Fibroblast of lung (primary cell): ENCODE results near the gene SULF2. TPM values are rescaled to one million over a fixed set of nuclear protein-coding genes. Genes with fewer than 3 reads are reported as not detected.
A peak's percentile ranks its signal among the peaks of the same experiment; 100 is the strongest.
"Not testable (repeated sequence)": the region's sequence is repeated elsewhere in the genome, so short reads cannot be mapped to it uniquely, and the experiment has no call there.

ENCODE experiments used
- DNase-seq, 2 donors: peaks; one replicate each; pipeline versions ENCODE4 v3.0.0 to v3.0.0-alpha.2; 2010; ENCODE audit warnings: low read depth in 2 of 2
- H2AFZ ChIP-seq: 2 replicates; pipeline ENCODE4 v1.5.1; 2012; ENCODE audit warnings: low read length, control low read depth, inconsistent platforms
- H3K27ac ChIP-seq: 2 replicates; pipeline ENCODE4 v1.5.1; 2011; ENCODE audit warnings: low read length, control low read depth; ENCODE audit not compliant: insufficient read depth
- H3K27me3 ChIP-seq: 2 replicates; pipeline ENCODE4 v1.5.1; 2011; ENCODE audit warnings: mild to moderate bottlenecking, low read length; ENCODE audit not compliant: control insufficient read depth, insufficient read depth
- H3K36me3 ChIP-seq: 2 replicates; pipeline ENCODE4 v1.5.1; 2011; ENCODE audit warnings: low read length; ENCODE audit not compliant: control insufficient read depth, insufficient read depth
- H3K4me1 ChIP-seq: 2 replicates; pipeline ENCODE4 v1.5.1; 2011; ENCODE audit warnings: low read length; ENCODE audit not compliant: control insufficient read depth, insufficient read depth; ENCODE audit errors: extremely low read depth
- H3K4me2 ChIP-seq: 2 replicates; pipeline ENCODE4 v1.5.1; 2011; ENCODE audit warnings: low read length, control low read depth; ENCODE audit not compliant: insufficient read depth; ENCODE audit errors: extremely low read depth
- H3K4me3 ChIP-seq, 4 experiments: fragments of 200-600 bp in 1 of 4; sonication (generic) in 1 of 4; replicated peaks in 1 of 4; 2 replicates each; pipeline ENCODE4 v1.5.1; 2011 to 2016; ENCODE audit warnings: low read length in 4 of 4, low read depth in 3 of 4, mild to moderate bottlenecking in 3 of 4, control low read depth in 2 of 4, inconsistent platforms in 1 of 4, mixed read lengths in 1 of 4; ENCODE audit not compliant: insufficient read depth in 1 of 4; ENCODE audit errors: control extremely low read depth in 1 of 4
- H3K79me2 ChIP-seq: 2 replicates; pipeline ENCODE4 v1.5.1; 2012; ENCODE audit warnings: mild to moderate bottlenecking, low read length, inconsistent platforms; ENCODE audit not compliant: control insufficient read depth, insufficient read depth
- H3K9ac ChIP-seq: 2 replicates; pipeline ENCODE4 v1.5.1; 2011; ENCODE audit warnings: mild to moderate bottlenecking, low read length, control low read depth; ENCODE audit not compliant: insufficient read depth
- H3K9me3 ChIP-seq: 2 replicates; pipeline ENCODE4 v1.5.1; 2012; ENCODE audit warnings: low read depth, low read length; ENCODE audit not compliant: control insufficient read depth, insufficient read depth
- H4K20me1 ChIP-seq: 2 replicates; pipeline ENCODE4 v1.5.1; 2011; ENCODE audit warnings: low read length; ENCODE audit not compliant: control insufficient read depth, insufficient read depth; ENCODE audit errors: extremely low read depth
- EZH2 ChIP-seq: IDR thresholded peaks from 2 replicates; pipeline ENCODE4 v1.5.1; 2012; ENCODE audit warnings: low read length, control low read depth, mild to moderate bottlenecking; ENCODE audit errors: missing control alignments
- polyA plus RNA-seq, 2 donors: library from polyadenylated mRNA; depleted of rRNA in 1 of 2; stranded (reverse) in 1 of 2; unstranded in 1 of 2; fragments of >200 nt; gene quantifications; 2 replicates each; pipeline ENCODE4 v1.2.1, GENCODE V29; 2011 to 2012; ENCODE audit warnings: missing spikeins in 1 of 2
- total RNA-seq: library from RNA; depleted of rRNA; stranded (reverse); fragments of >200 nt; gene quantifications from 2 replicates; pipeline ENCODE4 v1.2.1, GENCODE V29; 2014
- TF ChIP-seq, protein P1 (sequence below), 2 donors: IDR thresholded peaks in 1 of 2; conservative IDR thresholded peaks in 1 of 2; 1 replicate in 1 of 2; 2 replicates in 1 of 2; pipeline ENCODE4 v1.5.1; 2011 to 2012; ENCODE audit warnings: low read length in 2 of 2, control low read depth in 1 of 2, inconsistent platforms in 1 of 2, low read depth in 1 of 2, mild to moderate bottlenecking in 1 of 2

The SULF2 gene
- total and polyA plus RNA-seq, 2 donors (not counting 1 experiment from before 2014, with no cell fraction given), result 0.26 to 9.6 TPM

DNA sequence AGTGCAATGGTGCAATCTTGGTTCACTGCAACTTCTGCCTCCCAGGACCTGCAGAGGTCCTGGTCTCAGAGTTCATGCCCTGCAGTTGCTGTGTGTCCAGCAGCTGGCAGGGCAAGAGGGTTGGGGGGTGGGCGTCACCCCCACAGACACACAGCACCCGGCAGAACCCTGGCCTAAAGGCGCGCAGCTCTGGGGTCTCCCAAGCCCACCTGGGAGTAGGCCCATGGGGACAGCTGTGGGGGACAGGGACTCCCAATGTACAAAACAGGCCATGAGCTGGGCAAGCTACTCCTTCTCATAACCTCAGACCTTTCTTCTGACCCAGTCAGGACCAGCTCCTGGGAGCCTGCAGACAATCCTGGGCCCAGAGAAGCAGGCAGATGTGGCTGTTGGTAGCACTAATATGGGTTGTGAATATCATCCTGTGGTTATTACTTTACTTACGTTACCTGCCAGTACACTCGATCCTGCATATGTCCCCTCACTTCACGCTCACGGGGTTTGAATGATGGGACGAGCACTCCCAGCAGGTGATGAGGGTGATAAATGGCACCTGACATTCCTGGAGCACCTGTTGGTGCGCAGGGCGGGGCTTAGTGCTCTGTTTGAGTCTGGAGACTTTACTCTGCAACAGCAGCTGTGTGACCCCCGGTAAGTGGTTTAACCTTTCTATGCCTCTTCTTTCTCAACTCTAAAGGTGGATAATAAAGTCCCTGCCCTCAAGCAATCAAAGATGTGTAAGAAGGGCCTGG, 39.9 kb upstream of the SULF2 start:
- TF ChIP-seq, protein P1, sequence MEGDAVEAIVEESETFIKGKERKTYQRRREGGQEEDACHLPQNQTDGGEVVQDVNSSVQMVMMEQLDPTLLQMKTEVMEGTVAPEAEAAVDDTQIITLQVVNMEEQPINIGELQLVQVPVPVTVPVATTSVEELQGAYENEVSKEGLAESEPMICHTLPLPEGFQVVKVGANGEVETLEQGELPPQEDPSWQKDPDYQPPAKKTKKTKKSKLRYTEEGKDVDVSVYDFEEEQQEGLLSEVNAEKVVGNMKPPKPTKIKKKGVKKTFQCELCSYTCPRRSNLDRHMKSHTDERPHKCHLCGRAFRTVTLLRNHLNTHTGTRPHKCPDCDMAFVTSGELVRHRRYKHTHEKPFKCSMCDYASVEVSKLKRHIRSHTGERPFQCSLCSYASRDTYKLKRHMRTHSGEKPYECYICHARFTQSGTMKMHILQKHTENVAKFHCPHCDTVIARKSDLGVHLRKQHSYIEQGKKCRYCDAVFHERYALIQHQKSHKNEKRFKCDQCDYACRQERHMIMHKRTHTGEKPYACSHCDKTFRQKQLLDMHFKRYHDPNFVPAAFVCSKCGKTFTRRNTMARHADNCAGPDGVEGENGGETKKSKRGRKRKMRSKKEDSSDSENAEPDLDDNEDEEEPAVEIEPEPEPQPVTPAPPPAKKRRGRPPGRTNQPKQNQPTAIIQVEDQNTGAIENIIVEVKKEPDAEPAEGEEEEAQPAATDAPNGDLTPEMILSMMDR (conservative IDR thresholded peaks at IDR 0.05 in 1 of 2, IDR thresholded peaks at IDR 0.05 in 1 of 2; ENCODE audit: low read depth in 1 of 2, low read length in 2 of 2), result no peak
- no peak overlapping the region for H3K9ac ChIP-seq

DNA sequence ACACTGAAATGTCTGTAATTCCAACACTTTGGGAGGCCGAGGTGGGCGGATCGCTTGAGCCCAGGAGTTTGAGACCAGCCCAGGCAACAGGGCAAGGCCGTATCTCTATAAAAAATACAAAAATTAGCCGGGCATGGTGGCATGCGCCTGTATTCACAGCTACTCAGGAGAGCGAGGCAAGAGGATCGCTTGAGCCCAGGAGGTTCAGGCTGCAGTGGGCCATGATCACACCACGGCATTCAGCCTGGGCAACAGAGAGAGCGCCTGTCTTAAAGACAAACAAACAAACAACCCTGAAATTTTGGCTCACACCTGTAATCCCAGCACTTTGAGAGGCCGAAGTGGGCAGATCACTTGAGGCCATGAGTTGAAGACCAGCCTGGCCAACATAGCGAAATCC, 38.7 kb upstream of the SULF2 start:
- H3K9me3 ChIP-seq, H3K27ac ChIP-seq, DNase-seq, H2AFZ ChIP-seq, H3K9ac ChIP-seq, H3K27me3 ChIP-seq, H3K36me3 ChIP-seq, H3K79me2 ChIP-seq, H3K4me3 ChIP-seq, H3K4me2 ChIP-seq, H4K20me1 ChIP-seq, H3K4me1 ChIP-seq: not testable (repeated sequence)

More for the DNA sequence above, 39.9 kb upstream of the SULF2 start:
- no peaks in the 10 kb centered on the region for H3K36me3 ChIP-seq
- H3K27me3 ChIP-seq, result no peaks in the 10 kb centered on the region
- H3K4me2 ChIP-seq, result no peak overlapping the region
- H3K4me1 ChIP-seq, result no peaks in the 10 kb centered on the region
- H3K4me3 ChIP-seq, result no peak overlapping the region
- no peaks in the 10 kb centered on the region for H3K9me3 ChIP-seq
- DNase-seq, result no peak
- H4K20me1 ChIP-seq, result no peaks in the 10 kb centered on the region
- H3K27ac ChIP-seq, result no peak overlapping the region
- no peaks in the 10 kb centered on the region for H3K79me2 ChIP-seq
- H2AFZ ChIP-seq, result no peak overlapping the region

- Histone ChIP-seq H2AFZ (no peak overlapping the region), H3K4me2 (no peak overlapping the region), H3K9ac (no peak overlapping the region), H3K4me3 (no peak overlapping the region), H3K27me3 (no peaks in the 10 kb centered on the region), H3K27ac (no peak overlapping the region), H3K9me3 (no peaks in the 10 kb centered on the region), H3K36me3 (no peaks in the 10 kb centered on the region), H4K20me1 (no peaks in the 10 kb centered on the region), H3K4me1 (no peaks in the 10 kb centered on the region), H3K79me2 (no peaks in the 10 kb centered on the region)
- TF ChIP-seq, protein P1 (conservative IDR thresholded peaks at IDR 0.05 in 1 of 2, IDR thresholded peaks at IDR 0.05 in 1 of 2; ENCODE audit: low read depth in 1 of 2, low read length in 2 of 2), result no peak
- no peak for TF ChIP-seq EZH2
- DNase-seq, result peak in 1 of 2 donors; percentile 47
These were observed 36.3 kb upstream of the SULF2 start for GRCh38 chr20:47821481-47822100.
